Psoas muscle (tissue), 8 donors: ENCODE measurements around the gene LMTK3. TPM values are rescaled to one million over a fixed set of nuclear protein-coding genes. Genes with fewer than 3 reads are reported as not detected.

Source experiments
- ATAC-seq, 4 donors: fragments of 200-7000 bp; cut with Tn5 transposase; one replicate each; pipeline ENCODE4 v1.9.1; 2020; ENCODE audit warnings: moderate library complexity in 3 of 4, mild to moderate bottlenecking in 2 of 4
- DNase-seq, 2 donors: peaks; one replicate each; pipeline ENCODE4 v3.0.0-alpha.2; 2020
- H3K27ac ChIP-seq: fragments of 200-600 bp; one replicate; pipeline ENCODE4 v1.8.0; 2022
- H3K27me3 ChIP-seq, 3 donors: fragments of 200-600 bp in 1 of 3; one replicate each; pipeline versions ENCODE4 v1.6.1 to v1.8.0; 2013 to 2022; ENCODE audit warnings: low read length in 2 of 3, mild to moderate bottlenecking in 2 of 3, moderate library complexity in 1 of 3; ENCODE audit not compliant: insufficient read depth in 3 of 3
- H3K36me3 ChIP-seq, 2 donors: fragments of 200-600 bp in 1 of 2; one replicate each; pipeline versions ENCODE4 v1.6.1 to v1.8.0; 2013 to 2022; ENCODE audit warnings: low read depth in 1 of 2, mild to moderate bottlenecking in 1 of 2, moderate library complexity in 1 of 2; ENCODE audit not compliant: insufficient read depth in 1 of 2
- H3K4me1 ChIP-seq: fragments of 200-600 bp; one replicate; pipeline ENCODE4 v1.8.0; 2022
- H3K4me3 ChIP-seq: fragments of 200-600 bp; one replicate; pipeline ENCODE4 v1.8.0; 2022; ENCODE audit warnings: mild to moderate bottlenecking
- H3K9me3 ChIP-seq: fragments of 200-600 bp; one replicate; pipeline ENCODE4 v1.8.0; 2022
- WGBS, 3 donors: extraction: QIAGEN DNeasy Blood & Tissue Kit; methylation state at CpG; one replicate each; pipeline versions ENCODE4 v1.1.6 to v1.1.7; 2013; 5-methylcytosine and 5-hydroxymethylcytosine counted together
- intact Hi-C, 2 donors: fragments of 100-400 bp; cut with DNase I; formaldehyde crosslinking; loops; one replicate each; pipeline versions ENCODE4 v1.11.0 to v1.14.2; 2022
- polyA plus RNA-seq, 3 donors: library from polyadenylated mRNA; stranded (reverse); fragments of 200-250 nt; gene quantifications; one replicate each; pipeline ENCODE4 v1.2.3, GENCODE V29; 2013
- total RNA-seq, 4 donors: library from RNA; stranded (reverse); fragmentation: NEBNext Ultra II Directional in 2 of 4; extraction: Animal tissue kit (Norgen Biotek cat#: 25700) in 2 of 4; gene quantifications; one replicate each; pipeline versions ENCODE4 v1.2.1 to v1.2.4, GENCODE V29; 2021 to 2023
- TF ChIP-seq, protein P1 (sequence below): fragments of 200-600 bp; IDR thresholded peaks from one replicate; pipeline ENCODE4 v1.8.0; 2022; ENCODE audit warnings: antibody characterized with exemption
- donor health status: healthy with polysubstance abuse.
- donor health status: DM: no; HTN: no; CAD: no; lungs with moderate emphysema.
- donor health status: Bipolar disorder and iron deficiency.
- donor health status: healthy.
- donor health status: DM: yes; HTN: yes; CAD: no.
- donor health status: DM: no; HTN: no; CAD: no.
- donor health status: DM: no; HTN: no; CAD: no.
- donor health status: DM: yes; HTN: yes; CAD: no.

LMTK3 gene
- total and polyA plus RNA-seq, 7 donors, result 0.03 to 0.14 (median 0.06) TPM; not detected in 2

DNA sequence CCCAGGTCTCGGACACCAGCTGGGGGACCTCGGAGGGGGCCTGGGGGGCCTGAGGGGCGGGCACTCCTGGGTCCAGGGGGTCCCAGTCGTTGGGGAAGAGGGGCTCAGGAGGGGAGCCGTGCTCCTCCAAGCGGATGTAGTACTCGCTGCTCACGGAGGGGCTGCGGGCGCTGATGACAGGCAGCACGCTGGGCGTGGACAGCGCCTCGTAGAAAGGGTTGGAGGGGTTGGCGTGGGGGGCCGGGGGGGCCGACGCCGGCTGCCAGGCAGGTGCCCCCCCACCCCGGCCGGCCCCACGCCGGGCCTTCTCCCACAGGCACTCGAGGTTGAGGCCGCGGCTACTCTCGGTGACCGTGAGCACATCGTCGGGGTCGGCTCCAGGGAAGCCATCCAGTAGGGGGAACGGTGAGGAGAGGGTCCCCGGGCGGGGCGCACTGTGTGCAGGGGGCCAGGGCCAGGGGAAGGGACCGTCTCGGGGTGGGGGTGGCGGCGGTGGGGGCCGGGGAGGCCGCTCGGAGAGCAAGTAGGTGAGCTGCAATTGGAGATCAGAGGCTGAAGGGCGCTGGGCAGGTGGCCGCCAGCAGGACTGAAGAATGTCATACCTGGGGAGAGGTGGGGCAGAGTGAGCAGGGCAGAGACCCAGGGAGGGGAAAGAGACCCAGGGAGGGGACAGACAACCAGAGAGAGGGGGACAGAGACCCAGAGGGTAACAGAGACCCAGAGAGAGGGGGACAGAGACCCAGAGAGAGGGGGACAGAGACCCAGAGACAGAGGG lies 12.1 kb downstream of the LMTK3 start:
- Histone ChIP-seq H3K27me3 (peaks cover 0 to 48% (median 23%) of the 10 kb centered on the region in 3 donors), H3K9me3 (no peaks in the 10 kb centered on the region), H3K4me3 (no peak overlapping the region), H3K4me1 (no peaks in the 10 kb centered on the region), H3K27ac (no peak overlapping the region), H3K36me3 (no peaks in the 10 kb centered on the region)
- no peak for ATAC-seq
- 52 to 61% (median 53%) methylated on average over 32 to 44 of the region's 44 CpGs for WGBS, 3 donors
- intact Hi-C loops, result no loop called here
- no peak for DNase-seq
- TF ChIP-seq, protein P1, sequence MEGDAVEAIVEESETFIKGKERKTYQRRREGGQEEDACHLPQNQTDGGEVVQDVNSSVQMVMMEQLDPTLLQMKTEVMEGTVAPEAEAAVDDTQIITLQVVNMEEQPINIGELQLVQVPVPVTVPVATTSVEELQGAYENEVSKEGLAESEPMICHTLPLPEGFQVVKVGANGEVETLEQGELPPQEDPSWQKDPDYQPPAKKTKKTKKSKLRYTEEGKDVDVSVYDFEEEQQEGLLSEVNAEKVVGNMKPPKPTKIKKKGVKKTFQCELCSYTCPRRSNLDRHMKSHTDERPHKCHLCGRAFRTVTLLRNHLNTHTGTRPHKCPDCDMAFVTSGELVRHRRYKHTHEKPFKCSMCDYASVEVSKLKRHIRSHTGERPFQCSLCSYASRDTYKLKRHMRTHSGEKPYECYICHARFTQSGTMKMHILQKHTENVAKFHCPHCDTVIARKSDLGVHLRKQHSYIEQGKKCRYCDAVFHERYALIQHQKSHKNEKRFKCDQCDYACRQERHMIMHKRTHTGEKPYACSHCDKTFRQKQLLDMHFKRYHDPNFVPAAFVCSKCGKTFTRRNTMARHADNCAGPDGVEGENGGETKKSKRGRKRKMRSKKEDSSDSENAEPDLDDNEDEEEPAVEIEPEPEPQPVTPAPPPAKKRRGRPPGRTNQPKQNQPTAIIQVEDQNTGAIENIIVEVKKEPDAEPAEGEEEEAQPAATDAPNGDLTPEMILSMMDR, result no peak

DNA sequence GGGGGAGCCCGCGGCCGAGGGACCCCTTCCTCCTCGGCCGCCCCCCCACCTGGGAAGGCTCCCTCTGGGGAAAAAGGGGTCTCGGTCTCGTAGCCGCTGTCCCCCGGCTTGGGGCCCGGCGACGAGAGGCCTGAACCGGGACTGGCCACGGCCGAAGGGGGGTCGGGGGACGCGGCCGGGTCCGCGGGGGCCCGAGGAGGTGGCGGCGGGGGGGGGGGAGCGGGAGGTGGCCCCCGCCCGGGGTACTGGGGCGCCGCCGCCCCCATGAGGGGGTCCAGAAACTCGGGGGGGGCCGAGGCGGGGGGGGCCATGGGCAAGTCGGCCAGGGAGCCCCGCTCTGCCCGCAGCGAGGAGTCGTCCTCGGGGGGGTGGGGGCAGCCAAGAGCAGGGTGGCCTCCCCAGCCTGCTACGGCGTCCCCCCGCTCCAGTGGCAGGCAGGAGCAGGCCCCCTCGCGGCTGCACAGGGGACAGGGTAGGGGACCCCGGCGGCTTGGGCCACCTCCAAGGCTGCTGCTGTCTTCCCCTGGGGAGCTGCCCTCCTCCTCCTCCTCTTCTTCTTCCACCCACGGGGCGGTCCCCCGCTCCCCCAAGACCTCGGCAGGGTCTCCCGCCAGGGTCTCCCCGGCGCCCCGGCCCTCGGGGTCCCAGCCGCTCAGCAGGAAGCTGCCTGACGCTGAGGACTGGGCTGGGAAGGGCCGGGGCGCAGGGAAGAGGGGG lies 12.9 kb downstream of the LMTK3 start:
- Histone ChIP-seq H3K4me1 (no peaks in the 10 kb centered on the region), H3K4me3 (no peak overlapping the region), H3K36me3 (no peaks in the 10 kb centered on the region), H3K27me3 (peaks cover 0 to 52% (median 25%) of the 10 kb centered on the region in 3 donors), H3K9me3 (no peaks in the 10 kb centered on the region), H3K27ac (no peak overlapping the region)
- no peak for DNase-seq
- TF ChIP-seq, protein P1, result no peak
- WGBS, 3 donors, result 45 to 54% (median 46%) methylated on average over 22 to 59 of the region's 59 CpGs
- intact Hi-C loops, result no loop called here
- ATAC-seq, result no peak

DNA sequence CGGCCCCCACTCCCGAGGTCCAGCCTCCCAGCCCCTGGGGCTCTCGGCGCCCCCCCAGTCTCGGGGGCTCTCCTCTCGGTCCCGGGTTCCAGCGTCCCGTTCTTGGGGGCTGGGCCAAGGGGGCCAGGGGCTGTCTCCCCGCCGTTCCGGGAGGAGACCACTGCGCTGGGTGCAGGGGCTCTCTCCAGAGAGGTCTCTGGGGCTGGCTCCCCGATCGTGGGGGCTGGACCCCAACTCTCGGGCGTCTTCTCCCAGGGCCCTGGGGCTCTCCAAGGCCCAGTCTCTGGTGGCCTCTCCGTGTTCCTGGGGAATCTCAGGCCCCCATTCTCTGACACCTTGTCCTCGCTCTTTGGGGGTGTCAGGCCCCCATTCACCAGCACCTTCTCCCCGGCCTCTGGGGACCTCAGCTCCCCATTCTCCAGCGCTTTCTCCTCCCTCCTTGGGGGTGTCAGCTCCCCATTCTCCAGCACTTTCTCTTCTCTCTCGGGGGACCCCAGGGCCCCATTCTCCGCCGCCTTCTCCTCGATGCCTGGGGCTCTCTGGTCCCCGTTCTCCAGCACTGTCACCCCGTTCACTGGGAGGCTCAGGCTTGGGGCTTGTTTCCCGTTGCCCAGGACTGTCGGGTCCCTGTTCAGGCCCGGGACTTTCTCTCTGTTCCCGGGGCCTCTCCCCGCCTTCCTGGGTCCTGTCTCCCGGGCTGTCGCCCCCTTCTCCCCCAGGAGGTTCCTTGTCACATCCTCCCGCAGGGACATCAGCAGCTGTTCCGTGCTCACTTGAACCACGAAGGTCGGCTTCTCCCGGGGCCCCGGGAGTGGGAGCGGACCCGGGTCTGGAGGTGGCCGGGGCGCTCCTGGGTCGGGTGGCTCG lies 13.7 kb downstream of the LMTK3 start:
- Histone ChIP-seq H3K9me3 (no peaks in the 10 kb centered on the region), H3K36me3 (no peaks in the 10 kb centered on the region), H3K4me1 (no peaks in the 10 kb centered on the region), H3K27me3 (peaks cover 0 to 54% (median 25%) of the 10 kb centered on the region in 3 donors), H3K4me3 (no peak overlapping the region), H3K27ac (no peak overlapping the region)
- ATAC-seq (no peak), DNase-seq (no peak)
- TF ChIP-seq, protein P1, result no peak
- intact Hi-C loops, result no loop called here
- WGBS, 3 donors, result 57 to 71% (median 62%) methylated on average over 34 to 46 of the region's 46 CpGs

DNA sequence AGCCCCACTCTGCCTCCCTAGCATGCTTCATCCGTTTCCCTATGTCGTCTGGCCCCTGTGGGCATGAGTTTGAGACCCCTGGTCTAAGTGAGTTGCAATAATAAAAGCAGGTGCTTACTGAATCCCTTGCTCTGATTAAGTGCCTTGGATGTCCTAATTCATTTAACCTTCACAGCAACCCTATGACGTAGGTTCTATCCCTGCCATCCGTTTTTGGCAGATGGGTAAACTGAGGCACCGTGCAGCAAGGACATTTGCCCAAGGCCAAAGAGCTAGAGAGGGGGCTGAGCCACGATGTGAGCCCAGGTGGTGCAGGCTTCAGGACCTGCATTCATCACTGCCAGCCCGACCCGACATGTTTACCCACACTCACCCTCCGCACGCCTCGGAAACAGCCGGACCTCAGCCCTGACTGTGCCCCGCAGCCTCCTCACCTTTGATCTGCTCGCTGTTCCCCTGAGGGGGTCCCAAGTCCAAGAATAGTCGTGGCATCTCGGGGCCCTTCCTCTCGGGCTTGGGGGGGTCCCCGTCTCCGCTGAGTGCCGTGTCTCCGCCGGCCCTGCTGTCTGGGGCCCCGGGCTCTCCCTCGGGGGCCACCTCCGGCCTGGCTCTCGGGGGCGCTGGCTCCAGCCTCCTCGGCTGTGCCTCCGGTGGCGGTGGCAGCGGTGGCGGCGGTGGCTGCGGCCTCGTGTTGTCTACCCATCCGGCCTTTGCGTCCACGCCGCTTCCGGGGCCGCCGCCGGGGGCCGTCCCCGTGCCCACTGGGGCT lies 14.5 kb downstream of the LMTK3 start:
- intact Hi-C loops, result no loop called here
- no peak overlapping the region for H3K27ac ChIP-seq
- TF ChIP-seq, protein P1, result no peak
- ATAC-seq (no peak), DNase-seq (no peak)
- 63 to 68% (median 66%) methylated on average over 35 to 45 of the region's 45 CpGs for whole genome bisulfite sequencing, 3 donors
- no peaks in the 10 kb centered on the region for H3K4me1 ChIP-seq
- H3K36me3 ChIP-seq, result no peaks in the 10 kb centered on the region
- peaks cover 0 to 62% (median 29%) of the 10 kb centered on the region in 3 donors for H3K27me3 ChIP-seq
- H3K9me3 ChIP-seq, result no peaks in the 10 kb centered on the region
- no peak overlapping the region for H3K4me3 ChIP-seq
